GM20000 (cell line): ENCODE measurements around the gene PSPN.
"Not testable (repeated sequence)": the region's sequence is repeated elsewhere in the genome, so short reads cannot be mapped to it uniquely, and the experiment has no call there.

ENCODE experiments used
- DNase-seq: peaks from one replicate; pipeline ENCODE4 v3.0.0; 2012; ENCODE audit warnings: low spot score
- CTCF ChIP-seq: IDR thresholded peaks from 2 replicates; pipeline ENCODE4 v1.5.1; 2012; ENCODE audit warnings: mild to moderate bottlenecking, control low read depth; ENCODE audit errors: extremely low read depth, missing control alignments

PSPN gene

GRCh38 chr19:6412447-6413091, 36.8 kb upstream of the PSPN start:
- peak; percentile 69 for DNase-seq
- peak; percentile 39 for TF ChIP-seq CTCF

GRCh38 chr19:6412061-6412446, 36.3 kb upstream of the PSPN start:
- DNase-seq: no peak
- TF ChIP-seq CTCF: no peak

GRCh38 chr19:6409346-6409745, 33.6 kb upstream of the PSPN start:
- DNase-seq: no peak

GRCh38 chr19:6406401-6406800, 30.7 kb upstream of the PSPN start:
- TF ChIP-seq CTCF: no peak

More at GRCh38 chr19:6409346-6409745, 33.6 kb upstream of the PSPN start:
- no peak for TF ChIP-seq CTCF

GRCh38 chr19:6402837-6403608, 27.3 kb upstream of the PSPN start:
- no peak for TF ChIP-seq CTCF
- DNase-seq: no peak

More at GRCh38 chr19:6406401-6406800, 30.7 kb upstream of the PSPN start:
- DNase-seq: no peak

GRCh38 chr19:6402058-6402457, 26.3 kb upstream of the PSPN start:
- TF ChIP-seq CTCF: no peak
- no peak for DNase-seq

GRCh38 chr19:6400062-6400944, 24.6 kb upstream of the PSPN start:
- DNase-seq: not testable (repeated sequence)
